B cell (primary cell): ENCODE data around the gene ATP11A.
"Not testable (repeated sequence)": the region's sequence is repeated elsewhere in the genome, so short reads cannot be mapped to it uniquely, and the experiment has no call there.

ENCODE experiments used
- CTCF ChIP-seq: fragments of 200-600 bp; IDR thresholded peaks from one replicate; pipeline ENCODE4 v1.8.0; 2022; ENCODE audit warnings: antibody characterized with exemption, mild to moderate bottlenecking
- EZH2 ChIP-seq: IDR thresholded peaks from 2 replicates; pipeline ENCODE4 v1.6.1; 2012; ENCODE audit warnings: borderline replicate concordance, low read depth, mild to moderate bottlenecking, moderate library complexity, low read length; ENCODE audit not compliant: insufficient read depth, poor library complexity, severe bottlenecking

GRCh38 chr13:112865478-112865877 lies 175.6 kb downstream of the ATP11A start:
- TF ChIP-seq CTCF, EZH2: not testable (repeated sequence)
